ENCODE measurements around the gene SSR2.

Gene SSR2

DNA sequence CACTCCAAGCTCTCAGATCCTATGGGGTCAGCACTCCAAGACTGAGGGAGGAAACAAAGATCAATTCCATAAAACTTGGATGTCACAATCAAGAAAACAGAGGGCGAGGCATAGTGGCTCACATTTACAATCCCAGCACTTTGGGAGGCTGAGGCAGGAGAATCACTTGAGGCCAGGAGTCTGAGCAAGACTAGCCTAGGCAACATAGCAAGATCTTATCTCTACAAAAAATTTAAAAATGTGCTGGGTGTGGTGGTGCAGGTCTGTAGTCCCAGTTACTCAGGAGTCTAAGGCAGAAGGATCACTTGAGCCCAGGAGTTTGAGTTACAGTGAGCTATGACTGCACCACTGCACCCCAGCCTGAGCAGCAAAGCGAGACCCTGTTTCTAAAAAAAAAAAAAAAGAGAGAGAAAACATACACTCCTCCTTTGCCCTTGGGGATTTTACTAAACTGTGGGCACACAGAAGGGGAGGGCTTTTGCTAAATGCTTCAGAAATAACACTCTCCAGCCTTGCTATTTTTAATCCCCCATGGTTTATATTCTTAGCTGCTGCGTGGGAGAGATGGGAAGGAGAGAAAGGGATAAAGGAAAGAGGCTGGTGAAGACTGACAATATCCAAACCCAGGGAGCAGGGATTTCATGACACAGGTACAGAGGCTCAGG is 60.5 kb downstream of the SSR2 start:
- no peak overlapping the region for H2BK15ac ChIP-seq (ENCODE audit: low read depth, poor library complexity, severe bottlenecking)
- H2AK5ac ChIP-seq (ENCODE audit: low read length, severe bottlenecking) = no peak overlapping the region
- no peak overlapping the region for H3K23ac ChIP-seq (ENCODE audit: low read length in 2 of 2)
- peaks cover 73 to 93% of the 10 kb centered on the region in 2 experiments for H3K36me3 ChIP-seq (ENCODE audit: control insufficient read depth in 1 of 2, insufficient read depth in 2 of 2, low read depth in 1 of 2, low read length in 2 of 2)
- H3K27ac ChIP-seq (ENCODE audit: low read length, poor library complexity, severe bottlenecking) = no peak overlapping the region
- no peak overlapping the region for H4K8ac ChIP-seq (ENCODE audit: low read length)
- H3K9ac ChIP-seq (ENCODE audit: low read length) = peak overlapping the region; percentile 70
- H3K14ac ChIP-seq (ENCODE audit: low read length in 2 of 2) = no peak overlapping the region
- 100% methylated on average over 1 of the region's 3 CpGs for WGBS
- no peak overlapping the region for H3K4me2 ChIP-seq (ENCODE audit: low read length, poor library complexity, severe bottlenecking)
- no peak overlapping the region for H3K18ac ChIP-seq (ENCODE audit: low read depth in 1 of 2, low read length in 2 of 2)
- H4K91ac ChIP-seq (ENCODE audit: low read length) = no peak overlapping the region
- no peak overlapping the region for H2BK12ac ChIP-seq (ENCODE audit: low read length in 2 of 2)
- peaks cover 17% of the 10 kb centered on the region for H3K4me1 ChIP-seq (ENCODE audit: control insufficient read depth, insufficient read depth, low read depth, low read length)
- DNase-seq = no peak
- no peak overlapping the region for H2BK120ac ChIP-seq (ENCODE audit: low read depth, low read length)
- no peaks in the 10 kb centered on the region for H3K27me3 ChIP-seq (ENCODE audit: control insufficient read depth in 1 of 2, insufficient read depth in 1 of 2, low read length in 2 of 2)
- peaks cover 18% of the 10 kb centered on the region for H3K79me1 ChIP-seq (replicated peaks; ENCODE audit: low read length, poor library complexity, severe bottlenecking)
- H2BK5ac ChIP-seq (ENCODE audit: low read depth, low read length, poor library complexity, severe bottlenecking) = no peak overlapping the region
- no peak overlapping the region for H2AFZ ChIP-seq (ENCODE audit: low read depth, low read length)
- H3K4me3 ChIP-seq (ENCODE audit: insufficient read depth in 1 of 2, low read depth in 1 of 2, low read length in 2 of 2) = no peak overlapping the region
- H3K9me3 ChIP-seq (ENCODE audit: control insufficient read depth, low read length) = no peaks in the 10 kb centered on the region
- no peak overlapping the region for H3K4ac ChIP-seq (ENCODE audit: low read depth in 1 of 2, low read length in 2 of 2)

Data from mesenchymal stem cell (in vitro differentiated cells and primary cell).